SK-N-SH (cell line): Measurements from ENCODE around the gene GALNT18. TPM values are rescaled to one million over a fixed set of nuclear protein-coding genes. Genes with fewer than 3 reads are reported as not detected.

Source experiments
- CTCF ChIA-PET: fragments of 300-600, 350-600 bp; formaldehyde crosslinking; extraction: SDS; loops from one replicate; lab custom pipeline; 2021; lab: Yijun Ruan, JAX
- POLR2A ChIA-PET: fragments of 350-600 bp; sonication (Branson Sonifier 250); formaldehyde crosslinking; extraction: SDS; loops from one replicate; lab custom pipeline; 2020; ENCODE audit warnings: antibody characterized with exemption, inconsistent platforms; lab: Yijun Ruan, JAX
- DNase-seq: peaks from one replicate; pipeline ENCODE4 v3.0.0; 2012
- H2AFZ ChIP-seq: fragments of 200-600 bp; sonication (generic); 2 replicates; pipeline ENCODE4 v1.8.1; 2016; ENCODE audit warnings: antibody characterized with exemption, mild to moderate bottlenecking, low read depth
- H3F3A ChIP-seq: fragments of 200-600 bp; sonication (generic); replicated peaks from 2 replicates; pipeline ENCODE3; 2016; ENCODE audit warnings: antibody characterized with exemption, mild to moderate bottlenecking; ENCODE audit not compliant: insufficient read depth
- H3K27ac ChIP-seq, 2 experiments: fragments of 200-500 bp in 1 of 2; fragments of 200-600 bp in 1 of 2; sonication (Bioruptor generic) in 1 of 2; sonication (generic), shearing (Covaris generic) in 1 of 2; 2 replicates each; pipeline versions ENCODE4 v1.5.1 to v1.6.1; 2014 to 2016; ENCODE audit warnings: low read depth in 2 of 2, inconsistent platforms in 1 of 2, low read length in 1 of 2, mild to moderate bottlenecking in 1 of 2, mixed read lengths in 1 of 2
- H3K27me3 ChIP-seq: fragments of 200-600 bp; sonication (generic), shearing (Covaris generic); 2 replicates; pipeline ENCODE4 v1.6.1; 2016; ENCODE audit warnings: mixed run types; ENCODE audit not compliant: insufficient read depth
- H3K36me3 ChIP-seq, 2 experiments: fragments of 200-500 bp in 1 of 2; fragments of 200-600 bp in 1 of 2; sonication (Bioruptor generic) in 1 of 2; sonication (generic) in 1 of 2; replicated peaks in 1 of 2; 2 replicates each; pipeline versions ENCODE3 to v1.5.1; 2014 to 2016; ENCODE audit warnings: low read length in 1 of 2, mild to moderate bottlenecking in 1 of 2; ENCODE audit not compliant: insufficient read depth in 2 of 2, control insufficient read depth in 1 of 2
- H3K4me1 ChIP-seq, 2 experiments: fragments of 200-500 bp in 1 of 2; fragments of 200-600 bp in 1 of 2; sonication (Bioruptor generic) in 1 of 2; sonication (generic), shearing (Covaris generic) in 1 of 2; 2 replicates each; pipeline versions ENCODE4 v1.5.1 to v1.6.1; 2014 to 2016; ENCODE audit warnings: low read depth in 1 of 2, low read length in 1 of 2, mixed run types in 1 of 2; ENCODE audit not compliant: insufficient read depth in 2 of 2, control insufficient read depth in 1 of 2
- H3K4me2 ChIP-seq: fragments of 200-600 bp; sonication (generic), shearing (Covaris generic); 2 replicates; pipeline ENCODE4 v1.6.1; 2017; ENCODE audit warnings: mixed run types
- H3K4me3 ChIP-seq, 2 experiments: fragments of 200-500 bp in 1 of 2; fragments of 200-600 bp in 1 of 2; sonication (Bioruptor generic) in 1 of 2; sonication (generic), shearing (Covaris generic) in 1 of 2; 2 replicates each; pipeline versions ENCODE4 v1.5.1 to v1.8.1; 2014 to 2016; ENCODE audit warnings: low read depth in 2 of 2, inconsistent platforms in 1 of 2, low read length in 1 of 2, mild to moderate bottlenecking in 1 of 2, mixed read lengths in 1 of 2, moderate library complexity in 1 of 2
- H3K79me2 ChIP-seq: fragments of 200-600 bp; sonication (generic); 2 replicates; pipeline ENCODE4 v1.8.1; 2017; ENCODE audit warnings: mild to moderate bottlenecking; ENCODE audit not compliant: insufficient read depth
- H3K9ac ChIP-seq: fragments of 200-600 bp; sonication (generic); 2 replicates; pipeline ENCODE4 v1.6.1; 2017; ENCODE audit warnings: mixed run types
- H3K9me2 ChIP-seq: fragments of 200-600 bp; sonication (generic); 2 replicates; pipeline ENCODE4 v1.6.1; 2017; ENCODE audit warnings: mixed run types
- H3K9me3 ChIP-seq: fragments of 200-600 bp; sonication (generic); 2 replicates; pipeline ENCODE4 v1.6.1; 2017; ENCODE audit warnings: mixed run types, mild to moderate bottlenecking, moderate library complexity
- H4K20me1 ChIP-seq: fragments of 200-600 bp; sonication (generic); 2 replicates; pipeline ENCODE4 v1.6.1; 2017; ENCODE audit warnings: mild to moderate bottlenecking, mixed run types; ENCODE audit not compliant: insufficient read depth
- CHD2 ChIP-seq: fragments of 150-350 bp; IDR thresholded peaks from 2 replicates; pipeline ENCODE4 v1.6.1; 2018; ENCODE audit warnings: low read length; ENCODE audit not compliant: partially characterized antibody
- CTCF ChIP-seq: fragments of 200-600 bp; sonication (generic); IDR thresholded peaks from 2 replicates; pipeline ENCODE4 v1.6.1; 2017; ENCODE audit warnings: antibody characterized with exemption, mild to moderate bottlenecking, moderate library complexity
- GABPA ChIP-seq: IDR thresholded peaks from 2 replicates; pipeline ENCODE4 v1.4.0; 2012; ENCODE audit warnings: low read depth, mild to moderate bottlenecking
- IRF3 ChIP-seq: fragments of 150-350 bp; IDR thresholded peaks from 2 replicates; pipeline ENCODE4 v1.6.1; 2016; ENCODE audit warnings: mild to moderate bottlenecking, low read depth, low read length
- JUND ChIP-seq: IDR thresholded peaks from 2 replicates; pipeline ENCODE4 v1.4.0; 2012
- MAX ChIP-seq: IDR thresholded peaks from 2 replicates; pipeline ENCODE4 v1.4.0; 2012; ENCODE audit warnings: low read depth
- NRF1 ChIP-seq: IDR thresholded peaks from 2 replicates; pipeline ENCODE4 v1.6.1; 2012; ENCODE audit warnings: low read depth, mild to moderate bottlenecking, low read length
- RCOR1 ChIP-seq: fragments of 150-350 bp; IDR thresholded peaks from 2 replicates; pipeline ENCODE4 v1.6.1; 2017; ENCODE audit warnings: antibody characterized with exemption, low read length
- REST ChIP-seq: IDR thresholded peaks from 2 replicates; pipeline ENCODE4 v1.6.1; 2012; ENCODE audit warnings: mild to moderate bottlenecking, low read depth, low read length, moderate library complexity
- RFX5 ChIP-seq: IDR thresholded peaks from 2 replicates; pipeline ENCODE4 v1.6.1; 2012; ENCODE audit warnings: mild to moderate bottlenecking, improper control_type of control experiment, low read length
- RXRA ChIP-seq: IDR thresholded peaks from 2 replicates; pipeline ENCODE4 v1.4.0; 2012; ENCODE audit warnings: low read depth, mild to moderate bottlenecking, borderline replicate concordance
- TAF1 ChIP-seq: IDR thresholded peaks from 2 replicates; pipeline ENCODE4 v1.6.1; 2012; ENCODE audit warnings: low read depth, mild to moderate bottlenecking, low read length, moderate library complexity, borderline replicate concordance
- TCF12 ChIP-seq: IDR thresholded peaks from 2 replicates; pipeline ENCODE4 v1.4.0; 2012
- USF2 ChIP-seq: fragments of 150-350 bp; IDR thresholded peaks from 2 replicates; pipeline ENCODE4 v1.6.1; 2017; ENCODE audit warnings: antibody characterized with exemption, low read length, low read depth, borderline replicate concordance
- YY1 ChIP-seq: IDR thresholded peaks from 2 replicates; pipeline ENCODE4 v1.4.0; 2012; ENCODE audit warnings: low read depth, mild to moderate bottlenecking
- ZBTB33 ChIP-seq: IDR thresholded peaks from 2 replicates; pipeline ENCODE4 v1.4.0; 2012; ENCODE audit warnings: low read depth, borderline replicate concordance
- WGBS: methylation state at CpG from one replicate; pipeline ENCODE4 v1.1.6; 2017; ENCODE audit warnings: low lambda C conversion rate; 5-methylcytosine and 5-hydroxymethylcytosine counted together
- polyA plus RNA-seq, 3 experiments: library from polyadenylated mRNA; depleted of rRNA; stranded (reverse); fragments of >200 nt; gene quantifications; 2 replicates each; pipeline ENCODE4 v1.2.3, GENCODE V29; 2012

GALNT18 gene
- polyA plus RNA-seq, 1 of the 3 experiments (the other 2 are of a cell fraction), result 0.64 TPM

- TF ChIP-seq RCOR1 (no peak), JUND (no peak), RFX5 (no peak), REST (no peak), TCF12 (no peak), CHD2 (no peak), MAX (no peak), USF2 (no peak), GABPA (no peak), ZBTB33 (no peak)
- no peaks in the 10 kb centered on the region; a peak in 1 of 4 replicates for H3K4me1 ChIP-seq
- H3K4me3 ChIP-seq, result no peak overlapping the region
- no peaks in the 10 kb centered on the region for H3K36me3 ChIP-seq
- H3K9me3 ChIP-seq, result no peaks in the 10 kb centered on the region
- no peak overlapping the region for H3K9ac ChIP-seq
- no peak overlapping the region for H3K4me2 ChIP-seq
- H3F3A ChIP-seq, result no peaks in the 10 kb centered on the region
- H3K27me3 ChIP-seq, result no peaks in the 10 kb centered on the region
- CTCF ChIA-PET, result interaction anchor here (1.1 to 2.3 kb wide), 3 partner anchors 9 to 432 kb away, joined by 3 to 6 read pairs (median 3); partner anchors contain the start of gene GALNT18
- WGBS, result 50% methylated on average over 4 of the region's 4 CpGs
- H2AFZ ChIP-seq, result no peak overlapping the region
- H3K79me2 ChIP-seq, result no peaks in the 10 kb centered on the region
- H4K20me1 ChIP-seq, result no peaks in the 10 kb centered on the region
- H3K27ac ChIP-seq, result no peak overlapping the region
- POLR2A ChIA-PET, result no interaction called here
- H3K9me2 ChIP-seq, result no peaks in the 10 kb centered on the region
- DNase-seq, result no peak
Observed at GRCh38 chr11:11612439-11612838, 9.4 kb downstream of the GALNT18 start.

GRCh38 chr11:11611381-11611780 lies 10.4 kb downstream of the GALNT18 start:
- DNase-seq, result no peak
- Histone ChIP-seq H3K27me3 (no peaks in the 10 kb centered on the region), H3K4me2 (no peak overlapping the region), H4K20me1 (no peaks in the 10 kb centered on the region), H3K9me2 (no peaks in the 10 kb centered on the region), H3K36me3 (no peaks in the 10 kb centered on the region), H3F3A (no peaks in the 10 kb centered on the region), H2AFZ (no peak overlapping the region), H3K9ac (no peak overlapping the region), H3K4me3 (no peak overlapping the region), H3K4me1 (no peaks in the 10 kb centered on the region; a peak in 1 of 4 replicates), H3K9me3 (no peaks in the 10 kb centered on the region), H3K79me2 (no peaks in the 10 kb centered on the region), H3K27ac (no peak overlapping the region)
- ChIA-PET CTCF (no interaction called here), POLR2A (no interaction called here)
- 69% methylated on average over 6 of the region's 6 CpGs for WGBS
- TF ChIP-seq RXRA, result no peak
- TF ChIP-seq YY1, result no peak
- no peak for TF ChIP-seq TAF1
- no peak for TF ChIP-seq CTCF
- TF ChIP-seq RCOR1, result no peak
- TF ChIP-seq IRF3, result no peak
- TF ChIP-seq ZBTB33, result no peak
- TF ChIP-seq NRF1, result no peak
